B cell (primary cell): ENCODE data around the gene LSG1. TPM values are rescaled to one million over a fixed set of nuclear protein-coding genes. Genes with fewer than 3 reads are reported as not detected.

ENCODE experiments used
- ATAC-seq: fragments of 200-7000 bp; cut with Tn5 transposase; one replicate; pipeline ENCODE4 v1.10.0; 2021; ENCODE audit warnings: low read depth, mild to moderate bottlenecking, moderate number of reproducible peaks, moderate library complexity
- CTCF ChIA-PET: fragments of 350-600 bp; sonication (Branson Sonifier 250); formaldehyde crosslinking; loops from one replicate; lab custom pipeline; 2021; ENCODE audit warnings: antibody characterized with exemption, inconsistent platforms; lab: Charles Lee
- POLR2A ChIA-PET: fragments of 350-600 bp; sonication (Branson Sonifier 250); formaldehyde crosslinking; loops from one replicate; lab custom pipeline; 2021; ENCODE audit warnings: antibody characterized with exemption; lab: Charles Lee
- DNase-seq: peaks from one replicate; pipeline ENCODE4 v3.0.0; 2013
- H2AFZ ChIP-seq: 2 replicates; pipeline ENCODE4 v1.6.1; 2012; ENCODE audit warnings: mild to moderate bottlenecking, low read depth, low read length; ENCODE audit not compliant: insufficient read depth, poor library complexity, severe bottlenecking
- H3K27ac ChIP-seq, 2 donors: 1 replicate in 1 of 2; 2 replicates in 1 of 2; pipeline ENCODE4 v1.5.1; 2012 to 2013; ENCODE audit warnings: low read length in 2 of 2, mild to moderate bottlenecking in 2 of 2, moderate library complexity in 1 of 2
- H3K27me3 ChIP-seq, 4 experiments: fragments of 200-600 bp in 1 of 4; sonication (generic) in 1 of 4; replicated peaks in 1 of 4; 1 replicate in 2 of 4; 2 replicates in 2 of 4; pipeline versions ENCODE4 v1.6.1 to v1.7.0; 2013 to 2016; ENCODE audit warnings: low read length in 3 of 4, mild to moderate bottlenecking in 2 of 4, mixed read lengths in 1 of 4, moderate library complexity in 1 of 4; ENCODE audit not compliant: insufficient read depth in 4 of 4, control insufficient read depth in 3 of 4; ENCODE audit errors: control extremely low read depth in 1 of 4
- H3K36me3 ChIP-seq, 2 experiments: replicated peaks in 1 of 2; 1 replicate in 1 of 2; 2 replicates in 1 of 2; pipeline versions ENCODE4 v1.6.1 to v1.7.1; 2013; ENCODE audit warnings: low read length in 1 of 2; ENCODE audit not compliant: insufficient read depth in 2 of 2, control insufficient read depth in 1 of 2; ENCODE audit errors: control extremely low read depth in 1 of 2, extremely low read depth in 1 of 2
- H3K4me1 ChIP-seq, 2 donors: fragments of 200-600 bp in 1 of 2; sonication (generic) in 1 of 2; 1 replicate in 1 of 2; 2 replicates in 1 of 2; pipeline versions ENCODE4 v1.5.1 to v1.6.1; 2013 to 2017; ENCODE audit warnings: low read length in 2 of 2; ENCODE audit not compliant: control insufficient read depth in 2 of 2, insufficient read depth in 2 of 2
- H3K4me2 ChIP-seq: replicated peaks from 2 replicates; pipeline ENCODE3; 2012; ENCODE audit warnings: mild to moderate bottlenecking, low read depth, low read length; ENCODE audit not compliant: poor library complexity, severe bottlenecking
- H3K4me3 ChIP-seq, 5 experiments: fragments of 200-600 bp in 1 of 5; sonication (generic) in 1 of 5; 1 replicate in 3 of 5; 2 replicates in 2 of 5; pipeline versions ENCODE4 v1.5.1 to v1.7.0; 2011 to 2016; ENCODE audit warnings: low read length in 4 of 5, mild to moderate bottlenecking in 4 of 5, low read depth in 2 of 5, control low read depth in 1 of 5, moderate library complexity in 1 of 5; ENCODE audit not compliant: insufficient read depth in 1 of 5; ENCODE audit errors: control extremely low read depth in 1 of 5, extremely low read depth in 1 of 5
- H3K79me2 ChIP-seq: fragments of 200-600 bp; sonication (generic); one replicate; pipeline ENCODE4 v1.6.0; 2016; ENCODE audit warnings: low read length; ENCODE audit not compliant: control insufficient read depth, insufficient read depth
- H3K9ac ChIP-seq: fragments of 200-600 bp; sonication (generic); 2 replicates; pipeline ENCODE4 v1.6.1; 2017; ENCODE audit warnings: mild to moderate bottlenecking, low read length, moderate library complexity
- H3K9me3 ChIP-seq, 3 donors: one replicate each; pipeline versions ENCODE4 v1.6.1 to v1.7.1; 2013; ENCODE audit warnings: low read length in 2 of 3; ENCODE audit not compliant: control insufficient read depth in 2 of 3, insufficient read depth in 1 of 3; ENCODE audit errors: control extremely low read depth in 1 of 3
- H4K20me1 ChIP-seq: 2 replicates; pipeline ENCODE4 v1.6.0; 2012; ENCODE audit warnings: mild to moderate bottlenecking, low read length; ENCODE audit not compliant: insufficient read depth, control insufficient read depth, poor library complexity, severe bottlenecking
- H3K27ac Mint-ChIP-seq: one replicate; pipeline ENCODE4 v1.8.0; 2021; ENCODE audit warnings: mixed read lengths
- H3K27me3 Mint-ChIP-seq: one replicate; pipeline ENCODE4 v1.8.0; 2021; ENCODE audit warnings: mixed read lengths
- H3K4me1 Mint-ChIP-seq: one replicate; pipeline ENCODE4 v1.8.0; 2021; ENCODE audit warnings: mixed read lengths
- H3K4me3 Mint-ChIP-seq: one replicate; pipeline ENCODE4 v1.8.0; 2021; ENCODE audit warnings: mixed read lengths
- H3K9me3 Mint-ChIP-seq: one replicate; pipeline ENCODE4 v1.8.0; 2022; ENCODE audit warnings: mixed read lengths; ENCODE audit not compliant: insufficient read depth
- CTCF ChIP-seq: fragments of 200-600 bp; IDR thresholded peaks from one replicate; pipeline ENCODE4 v1.8.0; 2022; ENCODE audit warnings: antibody characterized with exemption, mild to moderate bottlenecking
- EZH2 ChIP-seq: IDR thresholded peaks from 2 replicates; pipeline ENCODE4 v1.6.1; 2012; ENCODE audit warnings: borderline replicate concordance, low read depth, mild to moderate bottlenecking, moderate library complexity, low read length; ENCODE audit not compliant: insufficient read depth, poor library complexity, severe bottlenecking
- WGBS: methylation state at CpG from one replicate; pipeline ENCODE4 v1.1.5; 2013; ENCODE audit warnings: missing lambda C conversion rate; ENCODE audit not compliant: insufficient coverage; 5-methylcytosine and 5-hydroxymethylcytosine counted together
- intact Hi-C: fragments of 100-400 bp; cut with micrococcal nuclease; formaldehyde crosslinking; loops from one replicate; pipeline ENCODE4 v1.10.0; 2022
- polyA plus RNA-seq: library from polyadenylated mRNA; depleted of rRNA; stranded (reverse); fragments of >200 nt; gene quantifications from 2 replicates; pipeline ENCODE4 v1.2.3, GENCODE V29; 2012
- total RNA-seq, 2 donors: library from RNA; stranded (reverse); fragments of 120-200 nt in 1 of 2; gene quantifications; 1 replicate in 1 of 2; 2 replicates in 1 of 2; pipeline versions ENCODE4 v1.2.3 to v1.2.4, GENCODE V29; 2013 to 2022

Gene LSG1
- total and polyA plus RNA-seq, 2 donors (not counting 1 experiment from before 2014, with no cell fraction given), result 29.4 to 54.6 TPM

GRCh38 chr3:194654443-194654842, 17.5 kb downstream of the LSG1 start:
- Histone ChIP-seq H3K4me3 (no peak overlapping the region), H4K20me1 (peaks cover 8% of the 10 kb centered on the region), H3K27me3 (no peaks in the 10 kb centered on the region), H3K36me3 (peaks cover 10 to 83% of the 10 kb centered on the region in 2 experiments), H3K9me3 (no peaks in the 10 kb centered on the region), H3K27ac (no peak overlapping the region), H3K4me2 (no peak overlapping the region), H3K4me1 (no peaks in the 10 kb centered on the region), H3K79me2 (peaks cover 3% of the 10 kb centered on the region), H3K9ac (no peak overlapping the region), H2AFZ (no peak overlapping the region)
- CTCF ChIA-PET, result no interaction called here
- Mint-ChIP-seq H3K27ac (no peak overlapping the region), H3K9me3 (no peaks in the 10 kb centered on the region), H3K4me3 (no peak overlapping the region), H3K27me3 (no peaks in the 10 kb centered on the region), H3K4me1 (no peaks in the 10 kb centered on the region)
- TF ChIP-seq EZH2, result no peak
- TF ChIP-seq CTCF, result no peak
- DNase-seq (no peak), ATAC-seq (no peak)
- POLR2A ChIA-PET, result no interaction called here
- 85% methylated on average over 4 of the region's 5 CpGs for WGBS
- intact Hi-C loops, result no loop called here

GRCh38 chr3:194647747-194648146, 24.2 kb downstream of the LSG1 start:
- no CpG with 5 or more reads among the region's 3 CpGs for WGBS
- Mint-ChIP-seq H3K27ac (no peak overlapping the region), H3K4me1 (peaks cover 13% of the 10 kb centered on the region), H3K9me3 (no peaks in the 10 kb centered on the region), H3K27me3 (no peaks in the 10 kb centered on the region), H3K4me3 (no peak overlapping the region)
- ChIA-PET POLR2A (no interaction called here), CTCF (no interaction called here)
- TF ChIP-seq EZH2, result no peak
- no peak for TF ChIP-seq CTCF
- Histone ChIP-seq H3K9ac (no peak overlapping the region), H3K27ac (no peak overlapping the region), H4K20me1 (no peaks in the 10 kb centered on the region), H3K27me3 (no peaks in the 10 kb centered on the region), H3K4me2 (no peak overlapping the region), H2AFZ (no peak overlapping the region), H3K36me3 (peaks cover 1 to 77% of the 10 kb centered on the region in 2 experiments), H3K9me3 (no peaks in the 10 kb centered on the region), H3K4me3 (no peak overlapping the region), H3K4me1 (peaks cover 0 to 10% of the 10 kb centered on the region in 2 donors), H3K79me2 (no peaks in the 10 kb centered on the region)
- intact Hi-C loops, result no loop called here
- ATAC-seq, result no peak
- no peak for DNase-seq
